ENCODE data around the gene CCDC50.

The CCDC50 gene

DNA sequence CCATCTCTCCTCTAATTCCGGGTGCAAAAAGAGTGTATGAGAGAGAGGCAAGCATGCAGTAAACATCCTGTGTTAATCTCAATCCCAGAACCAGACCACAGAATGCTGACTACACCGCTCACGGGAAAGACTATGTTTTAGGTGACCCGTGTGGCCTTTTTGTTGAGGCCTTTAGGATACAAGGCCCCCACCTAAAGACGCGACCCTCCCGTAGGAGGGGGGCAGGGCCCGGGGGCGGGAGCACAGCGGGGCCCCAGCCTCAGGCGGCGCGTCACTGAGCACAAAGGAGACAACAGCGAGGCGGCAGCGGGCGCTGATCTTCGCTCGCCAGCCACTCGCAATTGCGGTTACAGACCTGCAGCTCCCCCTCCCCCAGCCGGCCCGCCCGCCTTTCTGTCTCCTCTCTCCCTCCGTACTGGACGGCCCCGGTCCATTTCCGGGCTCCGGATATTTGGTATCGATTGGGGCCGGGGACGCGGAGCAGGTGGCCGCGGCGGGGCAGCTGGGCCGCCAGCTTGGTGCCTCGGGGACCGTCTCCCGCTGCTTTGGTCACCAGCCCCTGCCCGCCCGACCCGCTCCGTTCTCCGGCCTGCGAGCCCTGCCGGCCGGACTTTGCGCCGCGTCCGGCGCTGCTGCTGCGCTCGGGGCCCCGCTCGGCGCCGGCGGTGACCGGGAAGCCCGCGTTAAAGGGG is at the start of gene CCDC50:
Gene CCDC50 (plus strand): TSS at position 433 of the 692 bp plus-strand sequence. CDS start 281 bp downstream, outside the sequence.
- DNase-seq (ENCODE audit: low read depth), result no peak

- DNase-seq (ENCODE audit: low read depth), result no peak
Measured at GRCh38 chr3:191280111-191280510, 49.1 kb upstream of the CCDC50 start.

DNA sequence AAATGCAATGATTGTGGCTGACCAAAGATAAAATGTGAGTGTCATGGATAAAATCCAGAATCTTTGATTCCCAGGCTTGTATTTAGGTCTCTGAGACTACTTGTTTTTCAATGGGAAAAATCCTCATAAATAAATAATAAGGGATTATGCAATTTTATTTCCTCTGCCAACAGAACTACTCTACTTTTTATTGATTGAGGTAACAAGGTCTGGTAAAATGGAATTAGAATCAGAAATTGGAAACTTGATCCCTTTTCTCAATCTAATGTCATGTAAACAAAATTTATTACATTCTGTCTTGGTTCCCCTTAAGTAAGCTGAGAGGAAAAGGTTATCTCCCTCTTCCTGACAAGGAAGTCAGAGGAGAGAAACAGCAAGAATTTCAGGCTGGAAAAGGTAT is 48.3 kb upstream of the CCDC50 start:
- no peak for DNase-seq (ENCODE audit: low read depth)

GRCh38 chr3:191282251-191283185 is 46.7 kb upstream of the CCDC50 start:
- DNase-seq (ENCODE audit: low read depth), result no peak

GRCh38 chr3:191283400-191283799 is 45.8 kb upstream of the CCDC50 start:
- DNase-seq (ENCODE audit: low read depth), result no peak

DNA sequence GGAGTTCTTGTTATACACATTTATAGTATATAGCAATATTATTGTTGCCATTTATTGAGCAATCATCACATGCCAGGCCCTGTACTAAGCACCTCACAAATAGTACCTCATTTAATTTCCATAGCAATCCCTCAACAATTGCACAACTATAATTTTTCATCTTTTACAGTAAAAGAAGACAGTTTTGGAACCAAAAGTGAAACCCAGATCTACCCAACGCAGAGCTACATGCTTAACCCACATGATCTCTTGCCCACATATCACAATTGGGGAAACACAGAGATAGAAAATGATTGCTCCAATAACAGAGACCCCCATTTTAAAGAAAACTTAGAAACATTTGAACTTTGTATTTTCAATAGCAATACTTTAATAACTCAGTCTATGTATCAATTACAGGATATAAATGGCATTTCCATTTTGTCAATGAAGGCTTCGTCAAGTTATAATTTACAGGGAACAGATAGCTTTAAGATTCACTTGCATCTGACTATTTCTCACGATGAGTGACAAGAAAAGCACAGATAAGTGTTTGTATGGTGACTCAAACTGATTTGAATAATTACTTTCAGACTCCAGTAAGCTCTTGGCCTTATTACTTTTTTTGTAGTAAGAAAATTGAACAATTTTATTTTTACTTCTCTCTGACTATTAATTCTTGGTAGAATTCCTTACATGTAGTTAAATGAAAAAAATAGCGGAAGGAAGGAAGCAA is 38.7 kb upstream of the CCDC50 start:
- no peak for DNase-seq (ENCODE audit: low read depth)

GRCh38 chr3:191292243-191293015 is 36.8 kb upstream of the CCDC50 start:
- no peak for DNase-seq (ENCODE audit: low read depth)

DNA sequence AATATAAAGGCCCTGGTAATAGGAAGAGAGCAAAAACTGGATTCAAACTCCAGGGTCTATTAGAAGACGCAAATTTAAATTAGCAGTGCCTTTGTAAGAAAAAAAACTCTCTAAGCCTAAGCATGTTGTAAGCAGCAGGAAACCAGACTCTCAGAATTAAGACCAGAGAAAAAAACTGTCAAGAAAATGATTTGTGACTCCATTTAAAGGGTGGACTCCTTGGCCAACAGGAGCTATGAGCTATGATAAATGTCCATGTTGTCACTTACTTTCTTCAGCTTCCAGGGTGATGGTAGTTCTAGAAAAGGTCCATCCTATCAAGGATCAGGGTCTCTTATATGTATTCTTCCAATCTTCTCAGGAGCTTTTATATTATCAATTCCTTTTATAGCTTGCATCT is 34.9 kb upstream of the CCDC50 start:
- no peak for DNase-seq (ENCODE audit: low read depth)

DNA sequence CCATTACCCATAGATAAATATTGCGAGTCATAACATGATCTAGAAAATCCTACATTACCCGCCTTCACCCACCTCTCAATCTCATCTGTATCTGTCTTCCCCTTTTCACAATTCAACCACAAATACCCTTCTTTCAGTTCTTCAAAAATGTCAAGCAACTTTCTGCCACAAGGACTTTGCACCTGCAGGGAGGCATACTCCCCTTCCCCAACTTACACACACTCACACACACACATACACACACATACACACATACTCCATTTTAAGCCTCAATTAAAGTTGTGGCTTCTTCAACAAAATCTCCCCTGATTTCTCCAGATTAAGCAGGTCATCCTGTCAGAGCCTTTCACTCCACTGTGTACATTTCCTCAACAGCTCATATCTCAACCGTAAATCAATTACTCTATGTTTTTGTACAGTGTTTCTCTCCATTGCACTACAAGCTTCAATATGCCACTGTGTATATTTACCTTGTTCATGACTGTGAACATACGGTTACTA is 33.1 kb upstream of the CCDC50 start:
- DNase-seq (ENCODE audit: low read depth), result no peak

- DNase-seq (ENCODE audit: low read depth), result no peak
Measured at GRCh38 chr3:191298846-191299245, 30.3 kb upstream of the CCDC50 start.

GRCh38 chr3:191300422-191300821 is 28.8 kb upstream of the CCDC50 start:
- no peak for DNase-seq (ENCODE audit: low read depth)

DNA sequence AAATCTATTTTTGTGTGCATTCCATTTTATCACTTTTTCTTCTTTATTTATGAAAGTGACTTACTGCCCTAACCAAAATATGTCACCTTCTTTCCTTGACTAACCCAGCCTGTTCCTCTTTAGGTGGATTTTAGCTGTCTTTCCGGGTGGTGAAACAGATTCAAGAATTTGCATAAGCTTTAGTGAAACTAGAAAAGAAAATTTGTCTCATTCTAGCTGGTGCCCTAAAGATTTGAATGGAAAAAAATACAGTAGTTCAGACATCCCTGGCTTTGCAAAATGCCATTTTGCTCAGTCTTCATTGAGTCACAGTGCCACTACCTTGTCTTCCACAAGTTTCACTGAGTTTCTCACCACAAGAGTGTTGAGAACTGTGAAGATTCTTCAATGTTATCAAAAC is 28.2 kb upstream of the CCDC50 start:
- DNase-seq (ENCODE audit: low read depth), result no peak

DNA sequence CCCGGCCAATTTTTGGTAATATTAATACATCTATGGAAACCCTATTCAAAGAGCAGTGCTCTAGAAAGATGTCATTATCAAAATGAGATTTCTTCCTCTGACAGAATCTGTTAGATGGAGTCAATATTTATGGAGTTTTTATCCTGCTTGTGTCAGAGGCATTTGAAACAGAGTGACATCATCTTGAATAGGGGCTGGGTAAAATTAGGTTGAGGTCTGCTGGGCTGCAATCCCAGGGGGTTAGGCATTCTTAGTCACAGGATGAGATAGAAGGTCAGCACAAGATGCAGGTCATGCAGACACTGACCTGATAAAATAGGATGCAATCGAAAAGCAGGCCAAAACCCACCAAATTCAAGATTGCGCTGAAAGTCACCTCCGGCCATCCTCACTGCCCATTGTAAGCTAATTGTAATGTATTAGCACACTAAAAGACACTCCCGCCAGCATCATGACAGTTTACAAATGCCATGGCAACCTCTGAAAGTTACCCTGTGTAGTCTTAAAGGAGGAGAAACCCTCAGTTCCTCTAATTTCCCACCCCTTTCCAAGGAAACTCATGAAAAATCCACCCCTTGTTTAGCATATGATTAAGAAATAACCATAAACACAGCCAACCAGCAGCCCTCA is 27.3 kb upstream of the CCDC50 start:
- DNase-seq (ENCODE audit: low read depth), result no peak

GRCh38 chr3:191302451-191302850 is 26.7 kb upstream of the CCDC50 start:
- DNase-seq (ENCODE audit: low read depth), result no peak

DNA sequence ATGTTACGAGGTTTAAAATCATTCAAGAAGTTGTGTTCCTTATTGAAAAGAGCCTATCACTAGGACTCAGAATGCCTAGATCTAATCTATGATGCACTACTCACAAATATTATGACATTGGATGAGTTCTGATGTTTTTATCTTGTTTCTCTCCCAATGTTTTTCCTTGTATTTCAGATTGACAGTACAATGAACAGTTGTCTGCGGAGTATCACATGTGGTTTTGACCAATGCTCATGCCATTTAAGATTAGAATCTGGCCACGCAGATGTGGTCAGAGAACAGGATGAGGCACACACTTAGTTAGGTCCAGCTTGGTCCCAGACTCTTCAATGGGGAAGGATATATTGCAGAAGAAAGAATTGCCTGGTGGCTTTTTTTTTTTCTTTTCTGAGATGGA is 25.6 kb upstream of the CCDC50 start:
- DNase-seq (ENCODE audit: low read depth), result no peak

DNA sequence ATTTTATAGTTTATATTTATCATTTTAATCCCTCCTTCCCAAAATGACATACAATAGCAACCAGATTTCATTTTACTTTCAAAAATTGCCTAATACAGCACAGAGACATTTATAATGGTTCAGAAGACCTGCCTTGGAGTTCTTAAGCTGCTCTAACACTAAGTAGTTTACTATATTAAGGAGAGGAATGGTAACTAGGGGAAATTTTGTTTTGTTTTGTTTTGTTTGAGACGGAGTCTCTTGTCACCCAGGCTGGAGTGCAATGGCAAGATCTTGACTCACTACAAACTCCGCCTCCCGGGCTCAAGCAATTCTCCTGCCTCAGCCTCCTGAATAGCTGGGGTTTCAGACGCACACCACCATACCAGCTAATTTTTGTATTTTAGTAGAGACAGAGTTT is 22.8 kb upstream of the CCDC50 start:
- DNase-seq (ENCODE audit: low read depth), result no peak

DNA sequence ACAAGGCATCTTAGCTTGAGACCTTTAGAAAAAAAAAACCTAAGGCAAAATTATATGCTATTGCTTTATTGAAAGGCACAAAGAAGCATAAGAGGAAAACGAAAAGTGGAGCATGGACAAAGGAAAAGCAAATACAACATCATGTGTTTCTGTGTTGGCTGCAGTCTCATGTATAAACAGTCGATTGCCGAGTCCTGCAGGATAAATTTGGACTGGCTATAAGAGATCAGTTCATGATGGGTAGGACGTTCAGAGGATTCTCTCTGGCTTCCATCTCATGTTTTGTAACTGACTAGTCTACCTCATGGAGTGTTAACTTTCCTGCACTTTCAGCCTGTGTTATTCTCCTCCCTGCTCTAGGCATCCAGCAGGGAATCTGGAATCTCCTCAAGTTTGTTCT is 21.9 kb upstream of the CCDC50 start:
- no peak for DNase-seq (ENCODE audit: low read depth)

DNA sequence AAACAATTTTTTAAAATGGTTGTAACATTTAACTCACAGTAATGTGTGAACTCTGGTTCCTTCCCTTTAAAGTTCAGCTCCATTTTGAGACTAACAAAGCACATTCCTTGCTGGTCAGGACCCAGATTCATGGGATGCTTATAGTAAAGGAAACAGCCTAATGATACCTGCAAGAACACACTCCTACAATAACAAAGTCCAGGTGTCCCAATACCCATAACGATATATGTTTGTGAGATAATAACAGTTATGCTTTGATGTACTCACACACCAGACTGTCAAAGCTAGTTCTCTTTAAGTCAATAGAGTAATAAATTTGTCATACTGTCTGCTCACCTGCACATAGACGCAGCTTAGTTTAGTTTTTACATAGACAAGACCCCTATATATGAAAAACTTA is 15.9 kb upstream of the CCDC50 start:
- DNase-seq (ENCODE audit: low read depth), result no peak

GRCh38 chr3:191314109-191314728 is 15.0 kb upstream of the CCDC50 start:
- DNase-seq (ENCODE audit: low read depth), result no peak

DNA sequence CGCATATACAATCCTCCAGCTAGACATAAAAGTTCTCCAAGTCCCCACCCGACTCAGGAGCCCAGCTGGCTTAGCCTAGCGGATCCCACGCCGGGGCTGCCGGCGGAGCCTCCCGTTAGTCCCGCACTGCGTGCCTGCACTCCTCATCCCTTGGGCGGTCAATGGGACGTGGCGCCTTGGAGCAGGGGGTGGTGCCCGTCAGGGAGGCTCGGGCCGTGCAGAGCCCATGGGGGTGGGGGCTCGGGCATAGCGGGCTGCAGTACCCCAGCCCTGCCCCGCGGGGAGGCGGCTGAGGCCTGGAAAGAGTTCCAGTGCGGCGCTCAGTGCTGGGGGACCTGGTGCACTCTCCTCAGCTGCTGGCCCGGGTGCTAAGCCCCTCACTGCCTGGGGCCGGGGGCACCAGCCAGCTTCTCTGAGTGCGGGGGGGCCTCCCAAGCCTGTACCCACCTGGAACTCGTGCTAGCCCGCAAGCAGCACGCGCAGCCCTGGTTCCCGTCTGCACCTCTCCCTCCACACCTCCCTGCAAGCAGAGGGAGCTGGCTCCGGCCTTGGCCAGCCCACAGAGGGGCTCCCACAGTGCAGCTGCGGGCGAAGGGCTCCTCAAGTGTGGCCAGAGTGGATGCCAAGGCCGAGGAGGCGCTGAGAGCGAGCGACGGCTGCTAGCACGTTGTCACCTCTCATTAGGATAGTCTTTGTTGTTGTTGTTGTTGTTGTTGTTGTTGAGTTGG is 12.2 kb upstream of the CCDC50 start:
- DNase-seq (ENCODE audit: low read depth), result no peak
